BJ (cell line): Measurements from ENCODE around the gene ANKDD1B. TPM values are rescaled to one million over a fixed set of nuclear protein-coding genes. Genes with fewer than 3 reads are reported as not detected.
A peak's percentile ranks its signal among the peaks of the same experiment; 100 is the strongest.
"Not testable (repeated sequence)": the region's sequence is repeated elsewhere in the genome, so short reads cannot be mapped to it uniquely, and the experiment has no call there.

Experiments
- CTCF ChIA-PET: fragments of 350-600 bp; formaldehyde crosslinking; extraction: SDS; loops from one replicate; lab custom pipeline; 2021; ENCODE audit warnings: antibody characterized with exemption, inconsistent platforms; lab: Yijun Ruan, JAX
- POLR2A ChIA-PET: fragments of 300-600 bp; sonication (Branson Sonifier 250); formaldehyde crosslinking; extraction: SDS; loops from one replicate; lab custom pipeline; 2021; ENCODE audit warnings: antibody characterized with exemption; lab: Charles Lee
- DNase-seq: peaks from one replicate; pipeline ENCODE4 v3.0.0-alpha.2; 2011; ENCODE audit warnings: low read depth
- H3K27me3 ChIP-seq: 2 replicates; pipeline ENCODE4 v1.6.0; 2011; ENCODE audit warnings: low read length; ENCODE audit not compliant: control insufficient read depth, insufficient read depth
- H3K36me3 ChIP-seq: 2 replicates; pipeline ENCODE4 v1.5.1; 2011; ENCODE audit warnings: low read length; ENCODE audit not compliant: control insufficient read depth, insufficient read depth
- H3K4me3 ChIP-seq: 2 replicates; pipeline ENCODE4 v1.5.1; 2011; ENCODE audit warnings: low read depth, mild to moderate bottlenecking, control low read depth, low read length
- polyA plus RNA-seq: library from polyadenylated mRNA; depleted of rRNA; stranded (reverse); fragments of >200 nt; gene quantifications from 2 replicates; pipeline ENCODE4 v1.2.3, GENCODE V29; 2011
- TF ChIP-seq, protein P1 (sequence below): IDR thresholded peaks from 2 replicates; pipeline ENCODE4 v1.5.1; 2011; ENCODE audit warnings: low read depth, mild to moderate bottlenecking, control low read depth, inconsistent platforms, low read length, moderate library complexity; ENCODE audit not compliant: insufficient read depth

Gene ANKDD1B
- polyA plus RNA-seq, 1 experiment = 0.18 TPM

DNA sequence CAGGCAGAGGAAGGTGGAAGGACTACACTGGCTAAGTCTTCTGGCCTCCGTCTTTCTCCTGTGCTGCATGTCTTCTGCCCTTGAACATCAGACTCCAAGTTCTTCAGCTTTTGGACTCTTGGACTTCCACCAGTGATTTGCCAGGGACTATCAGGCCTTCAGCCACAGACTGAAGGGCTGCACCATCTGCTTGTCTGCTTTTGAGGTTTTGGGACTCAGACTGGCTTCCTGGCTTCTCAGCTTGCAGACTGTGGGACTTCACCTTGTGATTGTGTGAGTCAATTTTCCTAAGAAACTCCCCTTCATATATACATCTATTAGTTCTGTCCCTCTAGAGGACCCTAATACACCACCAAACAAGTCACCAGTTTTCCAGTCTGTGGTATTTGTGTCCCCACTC is 9.7 kb upstream of the ANKDD1B start:
- Histone ChIP-seq H3K27me3 (no peaks in the 10 kb centered on the region), H3K36me3 (no peaks in the 10 kb centered on the region; the same call in 1 of the 2 replicates), H3K4me3 (no peak overlapping the region)
- TF ChIP-seq, protein P1, sequence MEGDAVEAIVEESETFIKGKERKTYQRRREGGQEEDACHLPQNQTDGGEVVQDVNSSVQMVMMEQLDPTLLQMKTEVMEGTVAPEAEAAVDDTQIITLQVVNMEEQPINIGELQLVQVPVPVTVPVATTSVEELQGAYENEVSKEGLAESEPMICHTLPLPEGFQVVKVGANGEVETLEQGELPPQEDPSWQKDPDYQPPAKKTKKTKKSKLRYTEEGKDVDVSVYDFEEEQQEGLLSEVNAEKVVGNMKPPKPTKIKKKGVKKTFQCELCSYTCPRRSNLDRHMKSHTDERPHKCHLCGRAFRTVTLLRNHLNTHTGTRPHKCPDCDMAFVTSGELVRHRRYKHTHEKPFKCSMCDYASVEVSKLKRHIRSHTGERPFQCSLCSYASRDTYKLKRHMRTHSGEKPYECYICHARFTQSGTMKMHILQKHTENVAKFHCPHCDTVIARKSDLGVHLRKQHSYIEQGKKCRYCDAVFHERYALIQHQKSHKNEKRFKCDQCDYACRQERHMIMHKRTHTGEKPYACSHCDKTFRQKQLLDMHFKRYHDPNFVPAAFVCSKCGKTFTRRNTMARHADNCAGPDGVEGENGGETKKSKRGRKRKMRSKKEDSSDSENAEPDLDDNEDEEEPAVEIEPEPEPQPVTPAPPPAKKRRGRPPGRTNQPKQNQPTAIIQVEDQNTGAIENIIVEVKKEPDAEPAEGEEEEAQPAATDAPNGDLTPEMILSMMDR = no peak
- POLR2A ChIA-PET = no interaction called here
- CTCF ChIA-PET = interaction anchor here (0.7 kb wide), 1 partner anchor 12 kb away, joined by 3 read pairs; no protein-coding TSS in a partner anchor
- DNase-seq = no peak

DNA sequence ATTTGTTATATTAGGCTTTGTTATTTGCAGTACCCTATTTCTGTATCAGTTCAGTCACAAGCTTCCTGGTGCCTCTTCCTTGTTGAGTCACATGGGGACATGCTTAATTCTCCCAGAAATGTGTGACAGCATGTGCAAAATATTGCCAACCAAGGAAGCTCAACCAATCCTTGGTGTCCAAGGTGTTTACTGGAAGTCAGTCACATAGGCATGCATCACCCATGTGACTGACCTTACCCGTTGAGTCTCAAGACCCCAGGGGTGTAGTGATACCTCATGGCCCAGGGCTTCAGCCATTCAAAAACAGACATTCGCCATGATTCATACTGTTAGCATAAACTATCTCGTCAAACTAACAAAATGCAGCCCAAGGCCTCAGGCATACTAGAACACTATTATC is 9.3 kb upstream of the ANKDD1B start:
- TF ChIP-seq, protein P1 = no peak
- POLR2A ChIA-PET = no interaction called here
- CTCF ChIA-PET = interaction anchor here (0.7 kb wide), 1 partner anchor 12 kb away, joined by 3 read pairs; no protein-coding TSS in a partner anchor
- Histone ChIP-seq H3K27me3 (no peaks in the 10 kb centered on the region), H3K4me3 (no peak overlapping the region), H3K36me3 (no peaks in the 10 kb centered on the region; the same call in 1 of the 2 replicates)
- DNase-seq = peak; percentile 41

DNA sequence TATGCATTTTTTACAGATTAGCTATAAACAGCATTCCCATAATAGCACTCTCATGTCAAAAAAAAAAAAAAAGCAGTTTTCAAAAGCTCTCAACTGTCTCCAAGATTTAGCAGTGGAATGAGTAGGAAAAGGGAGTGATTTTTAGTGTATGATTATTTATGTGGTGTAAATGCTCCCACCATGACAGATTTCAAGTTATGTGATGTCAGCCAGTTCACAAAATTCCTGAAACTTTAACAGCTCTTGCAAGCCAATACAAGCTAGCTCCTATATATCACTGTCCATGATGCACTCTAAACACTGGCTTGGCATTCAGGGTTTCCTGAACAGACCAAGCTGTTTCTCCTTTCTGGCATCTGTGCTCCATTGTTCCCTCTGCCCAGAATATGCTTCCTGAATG is 7.9 kb upstream of the ANKDD1B start:
- Histone ChIP-seq H3K4me3 (no peak overlapping the region), H3K36me3 (no peaks in the 10 kb centered on the region; the same call in 1 of the 2 replicates), H3K27me3 (no peaks in the 10 kb centered on the region)
- CTCF ChIA-PET = no interaction called here
- TF ChIP-seq, protein P1 = no peak
- POLR2A ChIA-PET = no interaction called here
- DNase-seq = peak; percentile 9

DNA sequence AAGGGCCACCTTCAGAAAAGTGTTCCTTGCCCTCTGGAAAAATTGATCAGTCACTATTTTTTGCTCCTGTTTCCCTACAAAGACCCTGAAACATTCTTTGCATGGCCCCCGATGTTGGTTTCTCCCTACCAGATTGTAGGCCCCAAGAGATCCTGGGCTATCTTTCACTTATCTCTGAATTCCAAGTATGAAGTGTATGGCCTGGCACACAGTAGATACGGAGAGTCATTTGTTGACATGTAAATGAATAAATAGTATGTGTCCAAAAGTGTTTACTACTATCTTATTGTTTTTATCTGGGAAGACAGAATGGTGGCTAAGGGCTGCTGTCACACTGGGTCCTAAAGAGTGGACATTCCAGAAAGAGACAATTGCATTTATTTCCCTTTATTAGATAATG is 7.4 kb upstream of the ANKDD1B start:
- CTCF ChIA-PET = no interaction called here
- POLR2A ChIA-PET = no interaction called here
- TF ChIP-seq, protein P1 = no peak
- Histone ChIP-seq H3K36me3 (no peaks in the 10 kb centered on the region; the same call in 1 of the 2 replicates), H3K4me3 (no peak overlapping the region), H3K27me3 (no peaks in the 10 kb centered on the region)
- no peak for DNase-seq

DNA sequence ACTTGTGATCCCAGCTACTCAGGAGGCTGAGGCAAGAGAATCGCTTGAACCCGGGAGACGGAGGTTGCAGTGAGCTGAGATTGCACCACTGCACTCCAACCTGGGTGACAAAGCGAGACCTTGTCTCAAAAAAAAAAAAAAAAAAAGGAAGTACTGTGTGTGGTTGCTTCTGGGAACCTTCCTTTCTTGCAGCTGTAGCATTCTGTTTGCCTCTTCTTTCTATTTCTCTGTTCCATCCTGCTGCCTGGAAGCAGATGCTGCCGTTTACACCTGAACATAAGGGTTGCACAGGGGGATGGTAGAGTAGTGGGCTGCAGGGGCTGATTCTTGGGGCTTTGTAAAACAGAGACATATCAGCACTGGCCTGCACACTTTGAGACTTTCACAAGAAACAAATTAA is 3.9 kb upstream of the ANKDD1B start:
- CTCF ChIA-PET = interaction anchor here (0.8 kb wide), 1 partner anchor 11 kb away, joined by 3 read pairs; no protein-coding TSS in a partner anchor
- H3K27me3 ChIP-seq, H3K36me3 ChIP-seq, POLR2A ChIA-PET, DNase-seq, H3K4me3 ChIP-seq: not testable (repeated sequence)

DNA sequence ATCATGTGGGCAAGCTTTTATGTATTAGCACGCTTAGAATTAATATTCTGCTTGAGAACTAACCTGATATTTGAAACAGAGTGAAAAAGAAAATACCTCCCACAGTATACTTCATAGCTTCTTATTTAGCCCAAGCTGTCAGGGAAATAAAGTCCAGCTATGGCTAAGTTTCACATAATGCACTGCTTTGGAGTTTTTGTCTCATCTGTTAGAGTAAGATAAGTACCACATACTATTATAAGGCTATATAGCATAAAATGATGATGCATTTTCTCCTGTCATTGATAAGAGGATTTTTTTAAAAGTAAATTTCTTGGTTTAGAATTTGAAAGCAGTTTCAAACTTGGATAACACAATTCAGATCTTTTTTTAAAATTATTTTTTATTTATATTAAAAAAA is 2.4 kb upstream of the ANKDD1B start:
- CTCF ChIA-PET = no interaction called here
- H3K4me3 ChIP-seq = no peak overlapping the region
- POLR2A ChIA-PET = no interaction called here
- DNase-seq = no peak
- no peaks in the 10 kb centered on the region for H3K36me3 ChIP-seq
- H3K27me3 ChIP-seq = no peaks in the 10 kb centered on the region
- TF ChIP-seq, protein P1 = no peak
